Sigmoid colon (tissue), 3 donors: ENCODE results near the gene HOXA11.

ENCODE experiments used
- POLR2A ChIP-seq, 2 donors: fragments of 450-650 bp; IDR thresholded peaks; one replicate each; pipeline ENCODE4 v1.6.1; 2016; ENCODE audit warnings: antibody characterized with exemption in 2 of 2, mild to moderate bottlenecking in 2 of 2, moderate library complexity in 2 of 2
- TF ChIP-seq, protein P1 (sequence below), 4 experiments: fragments of 450-650 bp in 3 of 4; fragments of 200-600 bp in 1 of 4; IDR thresholded peaks; one replicate each; pipeline ENCODE4 v1.5.1; 2016 to 2019; ENCODE audit warnings: antibody characterized with exemption in 4 of 4, mild to moderate bottlenecking in 3 of 4, moderate library complexity in 2 of 4

DNA sequence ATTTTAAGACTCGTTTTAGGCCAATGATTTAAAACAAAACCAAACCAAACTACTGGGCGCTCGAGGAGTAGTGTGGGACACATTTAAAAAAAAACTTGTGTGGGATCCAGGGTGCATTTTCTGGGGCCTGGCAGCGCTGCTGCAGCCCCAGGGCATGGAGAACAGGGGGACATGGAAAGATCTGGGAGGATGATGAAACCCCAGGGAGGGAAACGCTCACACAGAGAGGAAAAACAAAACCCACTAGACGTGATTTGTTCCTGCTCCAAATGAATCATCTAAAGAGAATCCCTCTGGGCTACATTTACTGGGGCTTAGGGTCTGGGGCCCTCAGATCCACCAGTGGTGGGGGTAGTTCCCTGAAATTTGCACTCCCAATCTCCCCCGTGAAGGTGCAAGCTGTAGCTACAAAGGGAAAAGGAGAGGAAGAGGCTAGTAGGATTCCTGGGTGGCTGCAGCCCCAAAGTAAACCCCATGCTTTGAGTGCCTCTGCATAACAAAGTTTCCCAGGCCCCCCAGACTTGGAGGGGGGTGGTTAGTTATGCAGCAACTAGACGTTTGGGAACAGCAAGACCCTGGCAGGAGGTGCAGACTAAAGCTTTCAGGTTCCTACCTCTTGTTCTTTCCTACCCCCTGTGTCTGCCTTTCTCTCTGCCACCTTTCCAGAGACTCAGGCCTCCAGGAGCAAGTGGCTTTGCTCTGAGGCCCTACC, 29.4 kb upstream of the HOXA11 start:
- TF ChIP-seq, protein P1, sequence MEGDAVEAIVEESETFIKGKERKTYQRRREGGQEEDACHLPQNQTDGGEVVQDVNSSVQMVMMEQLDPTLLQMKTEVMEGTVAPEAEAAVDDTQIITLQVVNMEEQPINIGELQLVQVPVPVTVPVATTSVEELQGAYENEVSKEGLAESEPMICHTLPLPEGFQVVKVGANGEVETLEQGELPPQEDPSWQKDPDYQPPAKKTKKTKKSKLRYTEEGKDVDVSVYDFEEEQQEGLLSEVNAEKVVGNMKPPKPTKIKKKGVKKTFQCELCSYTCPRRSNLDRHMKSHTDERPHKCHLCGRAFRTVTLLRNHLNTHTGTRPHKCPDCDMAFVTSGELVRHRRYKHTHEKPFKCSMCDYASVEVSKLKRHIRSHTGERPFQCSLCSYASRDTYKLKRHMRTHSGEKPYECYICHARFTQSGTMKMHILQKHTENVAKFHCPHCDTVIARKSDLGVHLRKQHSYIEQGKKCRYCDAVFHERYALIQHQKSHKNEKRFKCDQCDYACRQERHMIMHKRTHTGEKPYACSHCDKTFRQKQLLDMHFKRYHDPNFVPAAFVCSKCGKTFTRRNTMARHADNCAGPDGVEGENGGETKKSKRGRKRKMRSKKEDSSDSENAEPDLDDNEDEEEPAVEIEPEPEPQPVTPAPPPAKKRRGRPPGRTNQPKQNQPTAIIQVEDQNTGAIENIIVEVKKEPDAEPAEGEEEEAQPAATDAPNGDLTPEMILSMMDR (IDR thresholded peaks at IDR 0.05) = no peak
- TF ChIP-seq POLR2A (IDR thresholded peaks at IDR 0.05) = no peak
